Peyer's patch (tissue), 4 donors: ENCODE results near the gene TMEM125.

ENCODE experiments used
- POLR2A ChIP-seq, 2 donors: fragments of 450-650 bp; IDR thresholded peaks; one replicate each; pipeline ENCODE4 v1.5.1; 2017; ENCODE audit warnings: antibody characterized with exemption in 2 of 2, mild to moderate bottlenecking in 2 of 2, moderate library complexity in 2 of 2
- TF ChIP-seq, protein P1 (sequence below), 6 experiments: fragments of 450-650 bp in 4 of 6; fragments of 200-600 bp in 2 of 6; sonication (generic) in 1 of 6; IDR thresholded peaks; one replicate each; pipeline ENCODE4 v1.5.1; 2017 to 2019; ENCODE audit warnings: antibody characterized with exemption in 6 of 6, mild to moderate bottlenecking in 3 of 6, moderate library complexity in 1 of 6

DNA sequence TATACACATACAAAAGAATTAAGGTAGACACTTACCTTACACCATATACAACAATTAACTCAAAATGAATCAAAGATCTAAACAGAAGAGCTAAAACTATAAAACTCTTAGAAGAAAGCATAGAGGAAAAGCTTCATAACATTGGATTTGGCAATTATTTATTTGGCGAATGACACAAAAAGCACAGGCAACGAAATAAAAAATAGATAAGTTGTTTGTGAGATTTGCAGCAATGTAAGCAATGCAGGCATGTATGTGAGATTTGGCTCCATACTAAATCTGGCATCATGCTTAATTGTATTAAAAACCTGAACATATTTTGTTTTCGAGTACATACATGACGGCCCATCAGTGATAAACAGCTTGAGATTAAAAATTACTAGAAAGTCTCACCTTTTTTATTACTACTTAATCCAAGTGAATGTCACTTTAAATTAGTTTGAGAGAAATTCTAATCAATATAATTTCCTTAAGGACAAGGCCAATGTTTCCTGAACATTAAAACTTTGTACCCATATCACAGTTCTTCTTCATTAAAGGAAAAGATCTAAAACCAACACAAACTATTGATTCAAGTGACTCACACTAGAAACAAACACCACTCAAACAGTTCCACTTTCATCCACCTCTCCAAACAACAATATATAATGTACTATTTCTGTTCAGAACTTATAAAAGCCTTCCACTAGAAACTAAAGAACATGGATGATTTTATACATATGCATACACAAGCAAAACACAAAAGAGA is 23.1 kb upstream of the TMEM125 start:
- TF ChIP-seq, protein P1, sequence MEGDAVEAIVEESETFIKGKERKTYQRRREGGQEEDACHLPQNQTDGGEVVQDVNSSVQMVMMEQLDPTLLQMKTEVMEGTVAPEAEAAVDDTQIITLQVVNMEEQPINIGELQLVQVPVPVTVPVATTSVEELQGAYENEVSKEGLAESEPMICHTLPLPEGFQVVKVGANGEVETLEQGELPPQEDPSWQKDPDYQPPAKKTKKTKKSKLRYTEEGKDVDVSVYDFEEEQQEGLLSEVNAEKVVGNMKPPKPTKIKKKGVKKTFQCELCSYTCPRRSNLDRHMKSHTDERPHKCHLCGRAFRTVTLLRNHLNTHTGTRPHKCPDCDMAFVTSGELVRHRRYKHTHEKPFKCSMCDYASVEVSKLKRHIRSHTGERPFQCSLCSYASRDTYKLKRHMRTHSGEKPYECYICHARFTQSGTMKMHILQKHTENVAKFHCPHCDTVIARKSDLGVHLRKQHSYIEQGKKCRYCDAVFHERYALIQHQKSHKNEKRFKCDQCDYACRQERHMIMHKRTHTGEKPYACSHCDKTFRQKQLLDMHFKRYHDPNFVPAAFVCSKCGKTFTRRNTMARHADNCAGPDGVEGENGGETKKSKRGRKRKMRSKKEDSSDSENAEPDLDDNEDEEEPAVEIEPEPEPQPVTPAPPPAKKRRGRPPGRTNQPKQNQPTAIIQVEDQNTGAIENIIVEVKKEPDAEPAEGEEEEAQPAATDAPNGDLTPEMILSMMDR (IDR thresholded peaks at IDR 0.05), result no peak
- no peak for TF ChIP-seq POLR2A (IDR thresholded peaks at IDR 0.05)
